Stimulated activated CD4-positive, alpha-beta T cell treated with anti-CD3 and anti-CD28 coated beads, Interleukin-2, amount 100 ng/mL, for 24 hours (primary cell): Measurements from ENCODE around the gene GSG1L.
"Not testable (repeated sequence)": the region's sequence is repeated elsewhere in the genome, so short reads cannot be mapped to it uniquely, and the experiment has no call there.

ENCODE experiments used
- DNase-seq, 2 donors: peaks; one replicate each; pipeline ENCODE4 v3.0.0-alpha.2; 2020

GSG1L gene

GRCh38 chr16:27880287-27880686 is 183.2 kb downstream of the GSG1L start:
- DNase-seq, result no peak

- DNase-seq, result no peak
Measured at GRCh38 chr16:27879601-27880247, 183.8 kb downstream of the GSG1L start.

GRCh38 chr16:27872627-27873026 is 190.9 kb downstream of the GSG1L start:
- DNase-seq, result not testable (repeated sequence)

- DNase-seq, result no peak
Measured at GRCh38 chr16:27870116-27870798, 193.3 kb downstream of the GSG1L start.

GRCh38 chr16:27869411-27869810 is 194.1 kb downstream of the GSG1L start:
- no peak for DNase-seq

- DNase-seq, result no peak
Measured at GRCh38 chr16:27868180-27868579, 195.3 kb downstream of the GSG1L start.

GRCh38 chr16:27867122-27868110 is 196.1 kb downstream of the GSG1L start:
- peak; percentile 45 to 82 for DNase-seq

GRCh38 chr16:27863377-27863776 is 200.1 kb downstream of the GSG1L start:
- no peak for DNase-seq

- no peak for DNase-seq
Measured at GRCh38 chr16:27862953-27863352, 200.6 kb downstream of the GSG1L start.

GRCh38 chr16:27860091-27860490 is 203.4 kb downstream of the GSG1L start:
- DNase-seq, result no peak

- no peak for DNase-seq
Measured at GRCh38 chr16:27859020-27859419, 204.5 kb downstream of the GSG1L start.

GRCh38 chr16:27853651-27854050 is 209.9 kb downstream of the GSG1L start:
- DNase-seq, result no peak

- DNase-seq, result no peak
Measured at GRCh38 chr16:27853101-27853500, 210.4 kb downstream of the GSG1L start.

GRCh38 chr16:27852681-27853080 is 210.8 kb downstream of the GSG1L start:
- DNase-seq, result no peak

- DNase-seq, result no peak
Measured at GRCh38 chr16:27852116-27852515, 211.4 kb downstream of the GSG1L start.

GRCh38 chr16:27851586-27851985 is 211.9 kb downstream of the GSG1L start:
- DNase-seq, result no peak

GRCh38 chr16:27849621-27850020 is 213.9 kb downstream of the GSG1L start:
- DNase-seq, result no peak

GRCh38 chr16:27847030-27847550 is 216.4 kb downstream of the GSG1L start:
- DNase-seq, result no peak

- DNase-seq, result no peak
Measured at GRCh38 chr16:27844826-27845225, 218.7 kb downstream of the GSG1L start.

GRCh38 chr16:27843800-27844199 is 219.7 kb downstream of the GSG1L start:
- no peak for DNase-seq

- DNase-seq, result no peak
Measured at GRCh38 chr16:27841911-27842310, 221.6 kb downstream of the GSG1L start.

- no peak for DNase-seq
Measured at GRCh38 chr16:27841061-27841801, 222.3 kb downstream of the GSG1L start.
